Measurements from ENCODE around the gene CIAPIN1. TPM values are rescaled to one million over a fixed set of nuclear protein-coding genes. Genes with fewer than 3 reads are reported as not detected.

Gene CIAPIN1
- total RNA-seq, 2 donors from 2014 or later: 77.5 to 87.1 TPM

DNA sequence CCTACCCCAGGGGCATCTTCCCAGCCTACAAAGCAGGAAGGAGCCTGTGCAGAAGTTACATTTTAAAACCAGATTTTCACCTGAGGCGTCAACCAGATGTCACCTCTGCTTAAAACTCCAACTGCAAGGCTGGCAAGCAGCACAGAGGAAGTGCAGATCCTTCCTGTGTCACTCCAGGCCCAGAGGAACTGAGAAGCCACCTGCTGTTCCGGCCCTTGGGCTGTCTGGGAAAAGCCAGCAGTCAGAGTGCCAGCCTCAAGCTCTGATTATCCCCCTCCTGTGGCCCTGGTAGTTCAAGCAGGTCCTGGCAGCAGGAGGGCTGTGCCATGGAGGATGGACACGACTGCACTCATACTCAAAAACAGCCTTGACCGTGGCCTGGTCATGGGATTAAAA is 25.5 kb upstream of the CIAPIN1 start:
- H3K9me3 ChIP-seq (ENCODE audit: control insufficient read depth, low read length): no peaks in the 10 kb centered on the region
- peak overlapping the region; percentile 8 for H3K27ac ChIP-seq (ENCODE audit: low read depth, low read length)
- peaks cover 27% of the 10 kb centered on the region for H3K4me1 Mint-ChIP-seq
- H3K36me3 ChIP-seq (ENCODE audit: control insufficient read depth, insufficient read depth, low read length): peaks cover 53% of the 10 kb centered on the region
- peak; percentile 82 for DNase-seq
- H3K27ac Mint-ChIP-seq: peak overlapping the region; percentile 89
- no peak overlapping the region for H3K9ac ChIP-seq (ENCODE audit: extremely low read depth, low read length, poor library complexity, severe bottlenecking)
- H3K36me3 Mint-ChIP-seq (ENCODE audit: low read depth): peaks cover 41% of the 10 kb centered on the region
- H3K9me3 Mint-ChIP-seq: no peaks in the 10 kb centered on the region
- peaks cover 15% of the 10 kb centered on the region for H3K4me1 ChIP-seq (ENCODE audit: control insufficient read depth, insufficient read depth, low read length)
- no peaks in the 10 kb centered on the region for H3K27me3 ChIP-seq (ENCODE audit: control insufficient read depth, insufficient read depth, low read length, poor library complexity, severe bottlenecking)
- H3K27me3 Mint-ChIP-seq (ENCODE audit: insufficient read depth): no peaks in the 10 kb centered on the region
- H3K4me3 ChIP-seq (ENCODE audit: low read length): no peak overlapping the region
- no peak overlapping the region for H3K4me3 Mint-ChIP-seq
- TF ChIP-seq, protein P1, sequence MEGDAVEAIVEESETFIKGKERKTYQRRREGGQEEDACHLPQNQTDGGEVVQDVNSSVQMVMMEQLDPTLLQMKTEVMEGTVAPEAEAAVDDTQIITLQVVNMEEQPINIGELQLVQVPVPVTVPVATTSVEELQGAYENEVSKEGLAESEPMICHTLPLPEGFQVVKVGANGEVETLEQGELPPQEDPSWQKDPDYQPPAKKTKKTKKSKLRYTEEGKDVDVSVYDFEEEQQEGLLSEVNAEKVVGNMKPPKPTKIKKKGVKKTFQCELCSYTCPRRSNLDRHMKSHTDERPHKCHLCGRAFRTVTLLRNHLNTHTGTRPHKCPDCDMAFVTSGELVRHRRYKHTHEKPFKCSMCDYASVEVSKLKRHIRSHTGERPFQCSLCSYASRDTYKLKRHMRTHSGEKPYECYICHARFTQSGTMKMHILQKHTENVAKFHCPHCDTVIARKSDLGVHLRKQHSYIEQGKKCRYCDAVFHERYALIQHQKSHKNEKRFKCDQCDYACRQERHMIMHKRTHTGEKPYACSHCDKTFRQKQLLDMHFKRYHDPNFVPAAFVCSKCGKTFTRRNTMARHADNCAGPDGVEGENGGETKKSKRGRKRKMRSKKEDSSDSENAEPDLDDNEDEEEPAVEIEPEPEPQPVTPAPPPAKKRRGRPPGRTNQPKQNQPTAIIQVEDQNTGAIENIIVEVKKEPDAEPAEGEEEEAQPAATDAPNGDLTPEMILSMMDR (conservative IDR thresholded peaks at IDR 0.05): peak; percentile 29
- WGBS, 2 experiments (ENCODE audit: insufficient coverage in 1 of 2, insufficient read length in 1 of 2): 66 to 71% methylated on average over 1 to 3 of the region's 4 CpGs

DNA sequence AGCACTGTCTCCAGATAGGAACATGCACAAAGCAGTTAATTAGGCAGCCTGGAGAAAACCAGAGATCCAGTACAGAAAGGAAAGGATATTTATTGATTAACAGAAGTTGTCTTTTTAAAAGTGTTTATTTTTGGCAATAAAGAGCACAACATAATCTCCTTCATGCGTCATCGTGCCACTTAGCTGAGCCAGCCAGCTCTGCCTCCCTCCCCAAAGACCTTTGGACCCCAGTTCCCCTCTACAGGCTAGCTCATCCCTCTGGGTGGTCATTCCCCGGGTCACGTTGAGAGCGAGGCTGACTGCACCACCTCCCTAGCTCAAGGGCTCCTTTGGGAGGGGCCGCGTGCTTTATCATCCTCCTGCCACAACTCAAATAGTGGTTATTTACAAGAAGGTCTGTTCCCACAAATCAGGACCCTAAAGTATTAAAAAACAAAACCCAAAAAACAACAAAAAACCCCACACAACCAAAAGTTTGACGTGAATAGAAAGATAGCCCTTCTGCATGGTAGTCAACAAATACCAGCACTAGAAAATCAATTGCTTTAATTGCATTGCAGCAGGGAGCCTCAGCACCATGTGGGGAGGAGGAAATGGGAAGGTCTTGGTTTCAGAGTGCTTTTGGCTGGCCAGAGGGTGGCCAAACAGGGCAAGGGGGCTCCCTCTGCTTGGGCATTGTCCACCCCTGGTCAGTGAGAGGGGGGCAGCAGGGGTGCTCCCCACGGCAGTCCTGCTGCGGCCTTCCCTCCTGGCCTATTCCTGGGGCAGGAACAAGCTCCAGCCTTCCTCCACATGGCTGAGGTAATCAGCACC is 24.9 kb upstream of the CIAPIN1 start:
- Mint-ChIP-seq H3K4me3 (no peak overlapping the region), H3K4me1 (peaks cover 24% of the 10 kb centered on the region), H3K27me3 (ENCODE audit: insufficient read depth) (no peaks in the 10 kb centered on the region), H3K36me3 (ENCODE audit: low read depth) (peaks cover 47% of the 10 kb centered on the region), H3K27ac (peak overlapping the region; percentile 89), H3K9me3 (no peaks in the 10 kb centered on the region)
- peaks cover 59% of the 10 kb centered on the region for H3K36me3 ChIP-seq (ENCODE audit: control insufficient read depth, insufficient read depth, low read length)
- H3K4me1 ChIP-seq (ENCODE audit: control insufficient read depth, insufficient read depth, low read length): peaks cover 13% of the 10 kb centered on the region
- H3K9me3 ChIP-seq (ENCODE audit: control insufficient read depth, low read length): no peaks in the 10 kb centered on the region
- H3K9ac ChIP-seq (ENCODE audit: extremely low read depth, low read length, poor library complexity, severe bottlenecking): no peak overlapping the region
- peak; percentile 79 for DNase-seq
- H3K27me3 ChIP-seq (ENCODE audit: control insufficient read depth, insufficient read depth, low read length, poor library complexity, severe bottlenecking): no peaks in the 10 kb centered on the region
- no peak overlapping the region for H3K4me3 ChIP-seq (ENCODE audit: low read length)
- TF ChIP-seq, protein P1 (conservative IDR thresholded peaks at IDR 0.05): no peak
- WGBS, 2 experiments (ENCODE audit: insufficient coverage in 1 of 2, insufficient read length in 1 of 2): 30 to 55% methylated on average over 2 to 10 of the region's 10 CpGs
- H3K27ac ChIP-seq (ENCODE audit: low read depth, low read length): peak overlapping the region; percentile 8

DNA sequence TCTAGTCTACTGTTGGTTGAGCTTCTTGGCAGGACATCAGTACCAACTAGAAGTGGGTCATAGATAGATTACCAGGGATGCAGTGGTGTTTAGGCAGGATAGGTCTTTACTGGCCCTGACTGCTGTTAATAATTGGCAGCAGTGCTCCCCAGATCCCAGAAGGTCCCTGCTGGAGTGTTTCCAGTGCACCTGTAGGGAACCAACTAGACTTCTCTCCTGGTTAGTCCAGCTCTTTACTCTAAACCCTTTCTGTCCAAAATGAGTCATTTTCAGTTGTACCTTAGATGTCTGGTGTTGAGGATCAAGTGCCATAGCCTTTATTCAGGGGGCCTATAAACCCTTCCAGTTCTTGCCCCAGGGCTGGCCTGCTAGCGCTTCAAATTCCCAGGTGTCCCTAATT is 24.0 kb upstream of the CIAPIN1 start:
- Mint-ChIP-seq H3K4me3 (no peak overlapping the region), H3K36me3 (ENCODE audit: low read depth) (peaks cover 48% of the 10 kb centered on the region)

More for the DNA sequence above, 24.0 kb upstream of the CIAPIN1 start:
- Histone ChIP-seq H3K27me3 (ENCODE audit: control insufficient read depth, insufficient read depth, low read length, poor library complexity, severe bottlenecking) (no peaks in the 10 kb centered on the region), H3K4me3 (ENCODE audit: low read length) (no peak overlapping the region), H3K4me1 (ENCODE audit: control insufficient read depth, insufficient read depth, low read length) (peaks cover 13% of the 10 kb centered on the region), H3K9ac (ENCODE audit: extremely low read depth, low read length, poor library complexity, severe bottlenecking) (no peak overlapping the region), H3K27ac (ENCODE audit: low read depth, low read length) (no peak overlapping the region), H3K36me3 (ENCODE audit: control insufficient read depth, insufficient read depth, low read length) (peaks cover 66% of the 10 kb centered on the region), H3K9me3 (ENCODE audit: control insufficient read depth, low read length) (no peaks in the 10 kb centered on the region)
- Mint-ChIP-seq H3K27me3 (ENCODE audit: insufficient read depth) (no peaks in the 10 kb centered on the region), H3K9me3 (no peaks in the 10 kb centered on the region), H3K27ac (peak overlapping the region; percentile 78), H3K4me1 (peaks cover 24% of the 10 kb centered on the region)
- TF ChIP-seq, protein P1 (conservative IDR thresholded peaks at IDR 0.05): no peak
- no peak for DNase-seq
- WGBS, 2 experiments (ENCODE audit: insufficient coverage in 1 of 2, insufficient read length in 1 of 2): 94% methylated on average over 1 of the region's 1 CpG; no CpG with 5 or more reads in 1 of the 2 experiments

All from endodermal cell (in vitro differentiated cells).